ENCODE data around the gene CTNS.

GRCh38 chr17:3593384-3593783 lies 43.2 kb upstream of the CTNS start:
- no peak for TF ChIP-seq CTCF (IDR thresholded peaks at IDR 0.05)
- TF ChIP-seq POLR2A (IDR thresholded peaks at IDR 0.05): no peak
